IMR-90 (cell line): ENCODE measurements around the gene FAM149A. TPM values are rescaled to one million over a fixed set of nuclear protein-coding genes. Genes with fewer than 3 reads are reported as not detected.

ENCODE experiments used
- ATAC-seq: fragments of 200-7000 bp; cut with Tn5 transposase; 2 replicates; pipeline ENCODE4 v1.9.1; 2020; ENCODE audit warnings: low read depth, mild to moderate bottlenecking, moderate library complexity
- BruUV-seq: library from RNA; stranded (reverse); fragments of 400-500 nt; replicated peaks from 2 replicates; lab custom pipeline; 2021; lab: Mats Ljungman, UMichigan
- CTCF ChIA-PET: fragments of 300-600 bp; formaldehyde crosslinking; extraction: SDS; loops from one replicate; lab custom pipeline; 2021; ENCODE audit warnings: antibody characterized with exemption; lab: Yijun Ruan, JAX
- POLR2A ChIA-PET: fragments of 300-600 bp; sonication (Branson Sonifier 250); formaldehyde crosslinking; loops from one replicate; lab custom pipeline; 2022; ENCODE audit warnings: antibody characterized with exemption; ENCODE audit not compliant: unreplicated experiment; lab: Charles Lee
- DNase-seq: peaks from one replicate; pipeline ENCODE4 v3.0.0; 2013
- H2AFZ ChIP-seq: replicated peaks from 2 replicates; pipeline ENCODE3; 2013; ENCODE audit warnings: low read length, mild to moderate bottlenecking; ENCODE audit not compliant: poor library complexity
- H2AK5ac ChIP-seq: 2 replicates; pipeline ENCODE4 v1.6.1; 2013; ENCODE audit warnings: low read depth, low read length, inconsistent platforms
- H2AK9ac ChIP-seq: replicated peaks from 2 replicates; pipeline ENCODE3; 2013; ENCODE audit warnings: mild to moderate bottlenecking, low read depth, low read length, moderate library complexity; ENCODE audit not compliant: poor library complexity
- H2BK120ac ChIP-seq: 2 replicates; pipeline ENCODE4 v1.6.1; 2013; ENCODE audit warnings: low read depth, low read length, inconsistent platforms
- H2BK15ac ChIP-seq: 3 replicates; pipeline ENCODE4 v1.6.1; 2013; ENCODE audit warnings: low read depth, low read length, inconsistent platforms
- H2BK20ac ChIP-seq: 2 replicates; pipeline ENCODE4 v1.6.1; 2013; ENCODE audit warnings: low read depth, mild to moderate bottlenecking, inconsistent platforms, low read length, moderate library complexity
- H2BK5ac ChIP-seq: 2 replicates; pipeline ENCODE4 v1.6.1; 2013; ENCODE audit warnings: mild to moderate bottlenecking, low read depth, low read length, inconsistent platforms; ENCODE audit not compliant: poor library complexity, severe bottlenecking
- H3K14ac ChIP-seq: replicated peaks from 2 replicates; pipeline ENCODE4 v1.6.1; 2013; ENCODE audit warnings: low read depth, low read length, inconsistent platforms
- H3K18ac ChIP-seq: 2 replicates; pipeline ENCODE4 v1.6.1; 2013; ENCODE audit warnings: low read depth, low read length, control low read depth
- H3K23ac ChIP-seq: 2 replicates; pipeline ENCODE4 v1.6.1; 2013; ENCODE audit warnings: low read depth, low read length, inconsistent platforms
- H3K27ac ChIP-seq: 2 replicates; pipeline ENCODE4 v1.5.1; 2013; ENCODE audit warnings: mild to moderate bottlenecking, control low read depth, low read length; ENCODE audit not compliant: insufficient read depth
- H3K27me3 ChIP-seq: 2 replicates; pipeline ENCODE4 v1.6.1; 2013; ENCODE audit warnings: low read length; ENCODE audit not compliant: control insufficient read depth, insufficient read depth
- H3K36me3 ChIP-seq: 2 replicates; pipeline ENCODE4 v1.6.1; 2013; ENCODE audit warnings: low read length, mixed read lengths; ENCODE audit not compliant: control insufficient read depth, insufficient read depth
- H3K4ac ChIP-seq: 2 replicates; pipeline ENCODE4 v1.6.1; 2013; ENCODE audit warnings: low read depth, low read length, inconsistent platforms
- H3K4me1 ChIP-seq: 2 replicates; pipeline ENCODE4 v1.6.1; 2013; ENCODE audit warnings: low read length, mixed read lengths; ENCODE audit not compliant: control insufficient read depth, insufficient read depth
- H3K4me2 ChIP-seq: 2 replicates; pipeline ENCODE4 v1.6.1; 2013; ENCODE audit warnings: low read depth, mild to moderate bottlenecking, control low read depth, low read length, moderate library complexity
- H3K4me3 ChIP-seq: 2 replicates; pipeline ENCODE4 v1.5.1; 2013; ENCODE audit warnings: low read depth, mild to moderate bottlenecking, control low read depth, low read length, moderate library complexity; ENCODE audit not compliant: insufficient read depth
- H3K56ac ChIP-seq: 2 replicates; pipeline ENCODE4 v1.6.1; 2013; ENCODE audit warnings: low read length, inconsistent platforms; ENCODE audit not compliant: insufficient read depth; ENCODE audit errors: extremely low read depth
- H3K79me1 ChIP-seq, 2 experiments: 2 replicates each; pipeline ENCODE4 v1.6.1; 2013; ENCODE audit warnings: low read length in 2 of 2, inconsistent platforms in 1 of 2, low read depth in 1 of 2
- H3K9ac ChIP-seq: 2 replicates; pipeline ENCODE4 v1.6.1; 2013; ENCODE audit warnings: low read depth, low read length, control low read depth
- H3K9me1 ChIP-seq: 2 replicates; pipeline ENCODE4 v1.6.1; 2013; ENCODE audit warnings: low read length, inconsistent platforms; ENCODE audit not compliant: insufficient read depth
- H3K9me3 ChIP-seq: 2 replicates; pipeline ENCODE4 v1.6.1; 2013; ENCODE audit warnings: low read length; ENCODE audit not compliant: control insufficient read depth, insufficient read depth
- H4K20me1 ChIP-seq: 2 replicates; pipeline ENCODE4 v1.6.1; 2013; ENCODE audit warnings: low read length, inconsistent platforms; ENCODE audit not compliant: insufficient read depth
- H4K5ac ChIP-seq: 2 replicates; pipeline ENCODE4 v1.6.1; 2013; ENCODE audit warnings: mild to moderate bottlenecking, low read depth, low read length, control low read depth
- H4K8ac ChIP-seq, 2 experiments: 2 replicates each; pipeline ENCODE4 v1.6.1; 2013; ENCODE audit warnings: low read depth in 2 of 2, low read length in 2 of 2, control low read depth in 1 of 2, inconsistent platforms in 1 of 2
- H4K91ac ChIP-seq: 2 replicates; pipeline ENCODE4 v1.6.1; 2013; ENCODE audit warnings: low read depth, low read length, inconsistent platforms; ENCODE audit not compliant: insufficient read depth
- BHLHE40 ChIP-seq: fragments of 150-350 bp; IDR thresholded peaks from 2 replicates; pipeline ENCODE4 v1.6.1; 2016; ENCODE audit warnings: mild to moderate bottlenecking, low read depth, low read length
- CEBPB ChIP-seq: IDR thresholded peaks from 2 replicates; pipeline ENCODE4 v1.6.1; 2012; ENCODE audit warnings: low read depth, low read length, improper control_type of control experiment
- CHD1 ChIP-seq: IDR thresholded peaks from 2 replicates; pipeline ENCODE4 v1.6.1; 2012; ENCODE audit warnings: low read depth, low read length, improper control_type of control experiment
- CTCF ChIP-seq: conservative IDR thresholded peaks from 2 replicates; pipeline ENCODE4 v1.5.1; 2012; ENCODE audit warnings: mild to moderate bottlenecking, low read depth, low read length, improper control_type of control experiment
- FOS ChIP-seq: fragments of 150-350 bp; IDR thresholded peaks from 2 replicates; pipeline ENCODE4 v1.6.1; 2016; ENCODE audit warnings: low read depth, low read length
- MAFK ChIP-seq: IDR thresholded peaks from 2 replicates; pipeline ENCODE4 v1.6.1; 2012; ENCODE audit warnings: low read depth, low read length, improper control_type of control experiment
- MAZ ChIP-seq: IDR thresholded peaks from 2 replicates; pipeline ENCODE4 v1.6.1; 2012; ENCODE audit warnings: low read depth, mild to moderate bottlenecking, low read length, improper control_type of control experiment, moderate library complexity, borderline replicate concordance
- MXI1 ChIP-seq: IDR thresholded peaks from 2 replicates; pipeline ENCODE4 v1.6.1; 2012; ENCODE audit warnings: low read depth, mild to moderate bottlenecking, low read length, moderate library complexity, borderline replicate concordance
- NFE2L2 ChIP-seq: fragments of 150-350 bp; IDR thresholded peaks from 2 replicates; pipeline ENCODE4 v1.6.1; 2016; ENCODE audit warnings: low read depth, mild to moderate bottlenecking, low read length
- POLR2A ChIP-seq: IDR thresholded peaks from 2 replicates; pipeline ENCODE4 v1.6.1; 2012; ENCODE audit warnings: mild to moderate bottlenecking, low read depth, low read length
- RAD21 ChIP-seq: IDR thresholded peaks from 2 replicates; pipeline ENCODE4 v1.6.1; 2012; ENCODE audit warnings: low read length, improper control_type of control experiment
- RCOR1 ChIP-seq: IDR thresholded peaks from 2 replicates; pipeline ENCODE4 v1.6.1; 2012; ENCODE audit warnings: mild to moderate bottlenecking, low read length, improper control_type of control experiment; ENCODE audit not compliant: insufficient replicate concordance
- RFX5 ChIP-seq: IDR thresholded peaks from 2 replicates; pipeline ENCODE4 v1.8.0; 2012; ENCODE audit warnings: low read depth, mild to moderate bottlenecking, low read length, moderate library complexity
- SMC3 ChIP-seq: fragments of 150-350 bp; IDR thresholded peaks from 2 replicates; pipeline ENCODE4 v1.6.1; 2016; ENCODE audit warnings: low read depth, mild to moderate bottlenecking, antibody characterized with exemption, low read length, moderate library complexity
- whole genome bisulfite sequencing, 2 experiments: methylation state at CpG; one replicate each; pipeline versions ENCODE4 v1.1.5 to v1.1.7; 2013; ENCODE audit warnings: missing lambda C conversion rate in 2 of 2; ENCODE audit not compliant: insufficient read length in 1 of 2; ENCODE audit errors: extremely low coverage in 2 of 2; 5-methylcytosine and 5-hydroxymethylcytosine counted together
- dilution Hi-C: fragments of 300-500 bp; cut with HindIII; formaldehyde crosslinking; loops from one replicate; pipeline ENCODE4 v1.14.3; 2018; ENCODE audit warnings: low sequenced_read_pairs; ENCODE audit not compliant: unreplicated experiment
- in situ Hi-C: fragments of 300-500 bp; cut with MboI; formaldehyde crosslinking; loops from 3 replicates; pipeline ENCODE4 v1.14.3; 2019; ENCODE audit warnings: low sequenced_read_pairs, inconsistent platforms, mixed read lengths
- intact Hi-C: fragments of 100-400 bp; cut with micrococcal nuclease; formaldehyde crosslinking; loops from 2 replicates; pipeline ENCODE4 v1.10.0; 2022
- polyA plus RNA-seq, 3 experiments: library from polyadenylated mRNA; depleted of rRNA; stranded (reverse); fragments of >200 nt; gene quantifications; 2 replicates each; pipeline ENCODE4 v1.2.3, GENCODE V29; 2012; ENCODE audit warnings: low replicate concordance in 1 of 3
- total RNA-seq: library from RNA; depleted of rRNA; stranded (reverse); fragments of >200 nt; gene quantifications from 2 replicates; pipeline ENCODE4 v1.2.3, GENCODE V29; 2012
- TF ChIP-seq, protein P1 (sequence below): fragments of 150-350 bp; IDR thresholded peaks from 2 replicates; pipeline ENCODE4 v1.6.1; 2016; ENCODE audit warnings: low read depth, mild to moderate bottlenecking, low read length, moderate library complexity, borderline replicate concordance
- TF ChIP-seq, protein P2 (sequence below): fragments of 150-350 bp; IDR thresholded peaks from 2 replicates; pipeline ENCODE4 v1.6.1; 2017; ENCODE audit warnings: mild to moderate bottlenecking, antibody characterized with exemption, low read length, low read depth

Gene FAM149A
- total and polyA plus RNA-seq, 2 of the 4 experiments (the other 2 are of a cell fraction): 0.54 to 0.70 TPM

DNA sequence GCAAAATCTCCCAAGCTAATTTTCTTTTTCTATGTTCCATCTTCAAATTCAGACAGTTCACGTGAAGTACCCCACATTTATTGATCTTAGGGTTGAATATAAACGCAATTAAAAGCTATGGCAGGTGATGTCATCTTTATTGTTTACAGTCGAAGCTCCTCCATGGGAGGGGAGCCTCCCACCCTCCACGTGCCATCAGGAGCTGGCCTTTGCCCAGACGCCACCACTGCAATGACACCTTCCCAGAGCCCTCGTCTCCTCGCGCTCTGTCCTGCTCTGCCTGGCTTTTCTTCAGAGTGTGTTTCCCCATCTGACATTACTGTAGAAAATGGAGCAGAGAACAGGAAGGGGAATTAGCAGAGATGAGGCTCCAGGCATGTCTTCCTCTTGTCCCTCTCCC is 68.0 kb downstream of the FAM149A start:
- H4K5ac ChIP-seq: no peak overlapping the region
- H3K4me1 ChIP-seq: no peaks in the 10 kb centered on the region
- H4K91ac ChIP-seq: no peak overlapping the region
- H4K8ac ChIP-seq: no peak overlapping the region
- dilution Hi-C loops (no loop called here), in situ Hi-C loops (no loop called here), intact Hi-C loops (no loop called here)
- ATAC-seq (no peak), DNase-seq (no peak)
- H3K4ac ChIP-seq: no peak overlapping the region
- H3K18ac ChIP-seq: no peak overlapping the region
- no CpG with 5 or more reads among the region's 8 CpGs for WGBS, 2 experiments
- no peak overlapping the region for H2AK5ac ChIP-seq
- no peaks in the 10 kb centered on the region for H4K20me1 ChIP-seq
- H2BK120ac ChIP-seq: no peak overlapping the region
- no peak overlapping the region for H3K4me2 ChIP-seq
- no peak overlapping the region for H2BK15ac ChIP-seq
- ChIA-PET CTCF (no interaction called here), POLR2A (no interaction called here)
- TF ChIP-seq CTCF (no peak), FOS (no peak), CHD1 (no peak), CEBPB (no peak), MAFK (no peak), MXI1 (no peak), RFX5 (no peak), RCOR1 (no peak), MAZ (no peak), SMC3 (no peak), NFE2L2 (no peak), BHLHE40 (no peak), POLR2A (no peak), RAD21 (no peak)
- TF ChIP-seq, protein P1, sequence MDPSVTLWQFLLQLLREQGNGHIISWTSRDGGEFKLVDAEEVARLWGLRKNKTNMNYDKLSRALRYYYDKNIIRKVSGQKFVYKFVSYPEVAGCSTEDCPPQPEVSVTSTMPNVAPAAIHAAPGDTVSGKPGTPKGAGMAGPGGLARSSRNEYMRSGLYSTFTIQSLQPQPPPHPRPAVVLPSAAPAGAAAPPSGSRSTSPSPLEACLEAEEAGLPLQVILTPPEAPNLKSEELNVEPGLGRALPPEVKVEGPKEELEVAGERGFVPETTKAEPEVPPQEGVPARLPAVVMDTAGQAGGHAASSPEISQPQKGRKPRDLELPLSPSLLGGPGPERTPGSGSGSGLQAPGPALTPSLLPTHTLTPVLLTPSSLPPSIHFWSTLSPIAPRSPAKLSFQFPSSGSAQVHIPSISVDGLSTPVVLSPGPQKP: no peak
- TF ChIP-seq, protein P2, sequence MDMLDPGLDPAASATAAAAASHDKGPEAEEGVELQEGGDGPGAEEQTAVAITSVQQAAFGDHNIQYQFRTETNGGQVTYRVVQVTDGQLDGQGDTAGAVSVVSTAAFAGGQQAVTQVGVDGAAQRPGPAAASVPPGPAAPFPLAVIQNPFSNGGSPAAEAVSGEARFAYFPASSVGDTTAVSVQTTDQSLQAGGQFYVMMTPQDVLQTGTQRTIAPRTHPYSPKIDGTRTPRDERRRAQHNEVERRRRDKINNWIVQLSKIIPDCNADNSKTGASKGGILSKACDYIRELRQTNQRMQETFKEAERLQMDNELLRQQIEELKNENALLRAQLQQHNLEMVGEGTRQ: no peak
- no peak overlapping the region for H3K9ac ChIP-seq
- no peak overlapping the region for H3K27ac ChIP-seq
- no peak overlapping the region for H3K14ac ChIP-seq
- no peaks in the 10 kb centered on the region for H3K9me3 ChIP-seq
- H3K56ac ChIP-seq: no peak overlapping the region
- H2AFZ ChIP-seq: no peak overlapping the region
- no peak overlapping the region for H2AK9ac ChIP-seq
- no peaks in the 10 kb centered on the region for H3K9me1 ChIP-seq
- H2BK20ac ChIP-seq: no peak overlapping the region
- H3K27me3 ChIP-seq: no peaks in the 10 kb centered on the region
- no peak overlapping the region for H2BK5ac ChIP-seq
- no peak overlapping the region for H3K23ac ChIP-seq
- no TSS peak for BruUV-seq
- H3K79me1 ChIP-seq: no peaks in the 10 kb centered on the region
- no peaks in the 10 kb centered on the region for H3K36me3 ChIP-seq
- H3K4me3 ChIP-seq: no peak overlapping the region
